HS-27A (cell line): ENCODE measurements around the gene VEPH1.
A peak's percentile ranks its signal among the peaks of the same experiment; 100 is the strongest.

Experiments used
- DNase-seq: peaks from one replicate; pipeline ENCODE4 v3.0.0-alpha.2; 2012; ENCODE audit warnings: low read depth, missing footprints

The VEPH1 gene

DNA sequence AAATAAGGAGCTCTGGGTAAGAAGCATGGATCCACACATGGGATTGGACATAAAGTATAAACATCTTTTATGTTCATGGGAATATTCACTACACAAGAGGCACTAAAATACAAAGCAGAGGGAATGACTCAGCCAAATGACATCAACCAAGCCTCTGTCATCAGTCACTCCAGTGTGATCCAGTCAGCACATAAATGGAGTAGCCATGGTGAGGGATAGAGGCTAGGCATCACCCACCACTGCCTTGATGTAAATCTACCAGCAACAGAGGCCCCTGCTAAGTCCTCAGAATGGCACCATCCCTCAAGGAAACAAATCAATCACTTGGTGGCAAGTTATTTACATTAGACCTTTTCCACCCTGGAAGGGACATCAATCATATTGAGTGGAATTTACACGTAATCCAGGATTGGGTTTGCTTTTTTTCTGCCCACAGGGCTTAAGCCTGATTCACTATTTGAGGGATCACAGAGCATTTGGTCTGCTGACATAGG is 27.2 kb downstream of the VEPH1 start:
- no peak for DNase-seq

DNA sequence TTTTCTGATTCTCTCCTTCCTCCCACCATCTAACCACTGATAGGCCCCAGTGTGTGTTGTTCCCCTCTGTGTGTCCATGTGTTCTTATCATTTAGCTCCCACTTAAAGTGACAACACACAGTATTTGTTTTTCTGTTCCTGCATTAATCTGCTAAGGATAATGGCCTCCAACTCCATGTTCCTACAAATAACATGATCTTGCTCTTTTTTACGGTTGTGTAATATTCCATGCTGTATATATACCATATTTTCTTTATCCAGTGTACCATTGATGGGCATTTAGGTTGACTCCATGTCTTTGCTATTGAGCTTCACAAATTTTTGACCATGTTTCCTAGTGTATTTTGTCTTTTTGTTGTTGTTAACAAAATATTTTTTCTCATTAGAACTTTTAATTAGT is 30.6 kb downstream of the VEPH1 start:
- DNase-seq: no peak

DNA sequence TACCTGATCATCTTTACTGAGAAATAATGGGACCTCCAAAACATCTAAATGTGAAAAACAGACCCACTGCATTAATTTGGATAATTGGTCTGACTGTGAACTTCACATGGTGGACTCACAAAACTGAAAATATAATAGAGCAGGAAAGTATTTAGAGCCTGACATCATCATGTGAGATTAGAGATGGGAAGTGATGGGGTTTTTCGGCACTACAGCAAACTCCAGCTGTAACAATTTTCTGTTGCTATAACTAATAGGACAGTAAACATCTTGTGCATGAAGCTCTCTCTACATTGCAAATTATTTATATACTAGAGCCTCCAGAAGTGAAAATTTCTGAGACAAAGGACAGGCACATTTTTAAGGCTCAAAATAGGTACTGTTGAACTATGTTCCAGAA is 32.2 kb downstream of the VEPH1 start:
- DNase-seq: no peak

DNA sequence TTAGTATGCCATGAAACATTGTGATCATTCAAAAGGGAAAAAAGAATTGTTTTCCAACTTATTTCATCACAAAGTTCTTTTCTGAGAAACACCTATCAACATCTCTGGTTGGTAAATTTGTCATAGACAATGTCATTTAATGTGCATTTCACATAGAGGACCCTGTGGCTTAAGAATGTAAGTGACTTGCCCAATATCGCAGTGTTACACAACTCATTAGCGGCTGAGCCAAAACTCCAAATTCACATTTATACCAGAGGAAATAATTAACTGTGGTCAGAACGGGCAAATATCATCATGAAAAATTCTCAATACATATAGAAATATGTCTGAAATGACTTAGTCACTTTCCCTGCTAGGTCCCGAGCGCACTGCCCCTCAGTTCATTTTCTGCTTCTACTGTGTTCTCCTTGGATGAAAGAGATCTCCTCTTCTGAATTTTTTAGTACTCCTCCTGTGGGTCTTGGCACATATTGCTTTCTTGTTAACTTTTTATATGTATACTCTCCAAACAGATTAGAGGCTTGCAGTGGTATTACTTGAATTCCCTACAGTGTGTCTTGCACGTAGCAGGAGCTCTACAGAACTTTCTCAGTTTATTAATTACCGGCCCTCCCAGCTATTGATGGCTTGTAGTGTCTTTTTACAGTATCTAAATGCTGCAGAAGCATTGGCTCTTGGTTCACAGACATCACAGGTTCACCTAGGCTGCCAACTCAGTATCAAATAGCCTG is 33.5 kb downstream of the VEPH1 start:
- no peak for DNase-seq

DNA sequence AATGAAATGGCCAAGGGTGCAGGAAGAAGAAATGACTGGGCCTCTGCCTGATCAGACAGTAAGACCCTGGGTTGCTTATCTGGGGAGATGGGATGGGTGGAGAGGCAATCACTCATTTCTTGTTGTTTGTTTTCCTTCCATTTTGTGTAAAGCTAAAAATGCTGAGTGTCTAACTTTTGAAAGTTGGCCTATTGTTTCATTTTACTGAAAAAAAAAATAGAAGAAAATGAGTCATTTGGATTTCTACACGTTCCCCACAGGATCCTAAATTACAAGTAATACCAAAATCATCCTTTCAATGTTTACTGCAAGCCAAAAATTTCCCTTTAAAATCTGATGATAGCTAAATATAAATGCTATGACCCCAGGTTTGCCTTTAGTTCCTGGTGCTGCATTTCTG is 36.0 kb downstream of the VEPH1 start:
- DNase-seq: no peak

DNA sequence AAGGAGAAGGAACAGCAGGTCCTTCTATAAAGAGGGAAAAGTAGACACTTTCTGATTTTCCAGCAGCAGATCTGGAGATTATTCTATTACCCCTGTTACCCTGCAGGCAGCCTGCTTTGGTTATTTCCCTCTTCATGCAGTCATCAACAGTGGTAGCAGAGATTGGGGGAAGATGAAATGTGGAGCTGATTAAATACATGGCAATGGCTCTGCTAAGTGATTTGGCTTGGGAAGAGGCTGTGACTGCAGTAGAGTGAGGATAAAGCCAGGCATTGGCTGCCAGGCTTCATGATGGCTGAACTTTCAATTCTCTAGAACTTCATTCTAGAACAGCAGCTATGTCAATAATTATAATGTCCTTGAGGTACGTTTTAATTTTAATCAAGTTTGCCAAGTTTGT is 37.5 kb downstream of the VEPH1 start:
- DNase-seq: no peak

DNA sequence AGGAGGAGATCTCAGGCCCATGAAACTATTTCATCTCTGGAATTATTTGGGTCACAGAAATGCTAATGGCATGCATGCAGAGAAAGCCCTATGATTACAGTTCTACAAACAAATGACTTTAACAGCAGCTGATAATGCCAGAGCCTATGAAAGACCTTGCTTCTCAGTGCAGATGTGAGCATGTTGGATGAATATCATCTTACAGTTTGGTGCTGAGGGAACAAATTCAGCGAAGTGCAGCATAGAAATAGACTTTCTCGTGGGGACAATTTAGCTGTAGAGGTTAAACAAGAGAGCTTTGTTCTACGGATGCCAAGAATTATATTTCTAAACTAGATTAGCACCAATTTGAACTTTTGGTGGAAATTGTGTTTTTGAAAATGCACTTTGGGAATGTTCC is 38.9 kb downstream of the VEPH1 start:
- no peak for DNase-seq

DNA sequence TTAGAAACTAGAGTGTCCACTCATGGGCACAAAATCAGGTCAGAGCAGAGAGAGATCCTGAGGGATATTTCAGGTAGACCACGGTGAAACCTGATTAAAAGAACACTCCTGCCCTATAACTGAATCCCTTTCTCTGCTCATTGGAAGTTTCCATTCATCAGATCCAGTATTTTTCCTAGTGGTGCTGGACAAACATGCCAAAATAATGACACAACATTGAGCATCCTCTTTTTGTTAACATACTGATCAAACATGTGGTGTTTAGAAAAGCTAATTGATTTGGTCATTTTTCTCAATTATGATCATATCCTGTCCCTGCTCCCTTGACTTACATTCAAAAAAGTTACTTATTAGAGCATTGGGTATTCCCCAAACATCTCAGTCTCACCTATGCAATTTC is 39.4 kb downstream of the VEPH1 start:
- DNase-seq: no peak

DNA sequence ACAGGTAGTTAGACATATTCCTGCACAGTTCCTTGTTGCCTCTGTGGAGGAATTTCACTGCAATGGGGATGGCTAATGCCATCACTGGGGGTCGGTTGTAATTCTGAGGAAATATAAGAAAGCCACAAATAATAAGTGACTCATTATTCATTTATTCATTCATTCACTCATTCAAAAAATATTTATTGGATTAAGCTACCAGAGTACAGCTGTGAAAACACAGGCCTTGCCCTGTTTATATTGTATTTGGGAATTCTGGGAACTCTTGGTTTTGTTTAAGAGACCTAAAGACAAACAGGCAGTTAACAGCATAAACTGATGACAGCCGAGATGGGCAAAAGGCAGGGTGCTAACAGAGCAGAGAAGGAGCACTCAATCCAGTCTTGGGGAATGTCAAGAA is 43.0 kb downstream of the VEPH1 start:
- peak; percentile 71 for DNase-seq

DNA sequence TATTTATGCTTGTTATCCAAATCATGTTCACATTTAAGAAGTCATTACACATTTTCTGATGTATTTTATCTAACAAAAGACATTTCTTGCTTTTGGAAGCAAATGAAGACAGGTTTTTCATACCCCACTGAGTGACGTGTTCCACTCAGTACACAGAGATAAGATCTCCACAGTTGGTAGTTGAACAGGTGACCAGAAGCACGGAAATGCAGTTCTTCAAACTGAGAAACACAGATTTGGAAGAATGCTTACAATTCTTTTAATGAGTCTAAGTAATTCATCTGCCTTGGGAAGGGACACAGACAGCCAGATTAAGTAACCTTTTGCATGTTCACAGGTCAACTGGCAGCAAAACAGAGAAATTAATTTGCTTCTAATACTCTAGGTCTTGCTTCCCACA is 43.5 kb downstream of the VEPH1 start:
- DNase-seq: no peak

DNA sequence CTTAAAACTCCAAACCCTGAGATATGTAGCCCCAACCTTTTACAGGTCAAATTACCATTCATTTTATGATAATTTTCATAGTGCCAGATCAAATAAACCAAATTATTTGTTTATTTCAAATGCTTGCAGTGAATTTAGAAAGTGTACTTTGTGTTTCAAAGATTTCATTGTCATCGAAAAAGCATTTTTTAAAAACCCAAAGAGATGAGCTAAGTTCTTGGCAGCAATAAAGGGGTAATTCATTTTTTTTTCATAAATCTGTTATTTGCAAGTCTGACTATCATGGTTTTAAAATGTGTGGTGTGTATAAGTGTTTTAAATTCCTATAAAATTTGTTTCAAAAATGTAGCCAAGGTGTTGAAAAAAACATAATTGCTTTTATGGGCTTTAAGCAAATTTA is 49.4 kb downstream of the VEPH1 start:
- DNase-seq: no peak

DNA sequence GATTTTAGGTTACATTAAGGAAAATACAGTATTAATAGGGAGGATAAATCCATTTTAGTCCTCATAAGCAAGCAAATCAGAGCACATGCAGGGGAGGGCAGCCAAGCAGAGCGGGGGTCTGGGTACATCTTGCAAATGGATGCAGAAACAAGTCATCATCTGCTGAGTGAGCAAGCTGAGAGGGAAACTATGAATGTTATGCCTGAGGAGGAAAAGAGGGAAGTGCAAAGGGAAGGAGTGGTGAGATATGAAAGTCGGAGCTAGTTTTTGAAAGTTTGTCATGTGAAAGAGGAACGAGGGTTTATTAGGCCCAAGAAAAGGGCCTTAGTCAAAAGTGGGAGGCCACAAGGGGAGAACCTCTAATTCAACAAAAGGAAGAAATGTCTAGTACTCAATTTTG is 51.1 kb downstream of the VEPH1 start:
- DNase-seq: no peak

DNA sequence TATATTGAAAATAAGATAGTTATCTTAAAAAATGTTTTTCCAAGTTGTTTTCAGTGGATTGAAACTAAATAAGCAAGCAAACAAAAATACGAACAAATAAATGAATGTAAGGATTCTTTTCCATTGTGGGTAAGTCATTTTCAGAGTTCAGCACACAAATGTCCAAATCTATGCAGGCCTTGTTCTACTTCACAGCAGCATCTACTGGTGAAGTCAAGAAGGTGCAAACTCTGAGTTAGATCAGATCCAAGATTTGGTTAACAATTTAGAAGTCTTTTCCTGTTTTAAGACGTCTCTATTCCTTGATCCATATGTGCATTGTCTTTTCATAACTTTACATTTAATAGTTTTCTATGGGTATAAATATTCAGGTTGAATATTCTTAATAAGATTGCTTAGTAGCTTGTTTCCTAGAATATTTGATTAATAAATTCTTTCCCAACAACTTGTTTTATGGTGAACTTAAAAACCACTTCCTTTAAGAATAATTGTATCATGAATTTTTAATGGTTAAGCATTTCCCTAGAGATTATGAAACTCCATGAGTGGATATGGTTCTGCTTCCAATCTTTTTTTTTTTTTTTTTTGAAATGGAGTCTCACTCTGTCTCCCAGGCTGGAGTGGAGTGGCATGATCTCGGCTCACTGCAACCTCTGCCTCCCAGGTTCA is 56.1 kb downstream of the VEPH1 start:
- DNase-seq: no peak

DNA sequence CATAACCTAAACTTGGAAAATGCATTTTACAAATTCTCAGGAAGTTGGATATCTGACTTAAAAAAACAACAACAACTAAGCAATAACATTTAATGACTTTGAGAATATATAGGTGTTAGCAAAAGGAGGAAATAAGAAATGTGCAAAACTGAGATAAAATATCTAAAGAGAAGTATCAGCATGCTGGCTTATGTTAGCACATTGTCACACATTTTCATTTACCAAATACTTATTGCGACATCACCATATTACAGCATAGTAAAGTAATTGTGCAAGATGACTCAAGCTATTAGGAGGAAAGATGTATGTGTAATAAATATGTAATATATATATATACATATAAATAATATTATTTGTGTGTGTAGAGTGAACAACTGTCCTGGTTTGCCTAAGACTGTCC is 57.4 kb downstream of the VEPH1 start:
- no peak for DNase-seq

DNA sequence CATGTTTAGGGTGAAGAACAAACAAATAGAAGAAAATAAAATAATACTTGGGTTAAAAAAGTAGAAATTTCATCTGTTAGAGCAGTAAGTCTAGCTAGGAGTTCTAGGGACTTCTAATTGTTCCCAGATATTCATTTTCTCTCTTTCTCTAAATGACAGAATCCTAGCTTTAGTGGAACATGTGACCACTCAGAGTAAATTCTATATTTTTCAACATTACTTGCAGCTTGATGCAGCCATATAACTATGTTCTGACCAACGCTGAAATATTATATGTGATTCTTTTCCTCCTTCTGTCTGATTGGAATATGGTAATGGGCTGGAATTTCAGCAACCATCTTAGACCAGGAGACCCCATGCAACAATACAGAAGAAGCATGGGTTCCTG is 58.4 kb downstream of the VEPH1 start:
- DNase-seq: no peak

DNA sequence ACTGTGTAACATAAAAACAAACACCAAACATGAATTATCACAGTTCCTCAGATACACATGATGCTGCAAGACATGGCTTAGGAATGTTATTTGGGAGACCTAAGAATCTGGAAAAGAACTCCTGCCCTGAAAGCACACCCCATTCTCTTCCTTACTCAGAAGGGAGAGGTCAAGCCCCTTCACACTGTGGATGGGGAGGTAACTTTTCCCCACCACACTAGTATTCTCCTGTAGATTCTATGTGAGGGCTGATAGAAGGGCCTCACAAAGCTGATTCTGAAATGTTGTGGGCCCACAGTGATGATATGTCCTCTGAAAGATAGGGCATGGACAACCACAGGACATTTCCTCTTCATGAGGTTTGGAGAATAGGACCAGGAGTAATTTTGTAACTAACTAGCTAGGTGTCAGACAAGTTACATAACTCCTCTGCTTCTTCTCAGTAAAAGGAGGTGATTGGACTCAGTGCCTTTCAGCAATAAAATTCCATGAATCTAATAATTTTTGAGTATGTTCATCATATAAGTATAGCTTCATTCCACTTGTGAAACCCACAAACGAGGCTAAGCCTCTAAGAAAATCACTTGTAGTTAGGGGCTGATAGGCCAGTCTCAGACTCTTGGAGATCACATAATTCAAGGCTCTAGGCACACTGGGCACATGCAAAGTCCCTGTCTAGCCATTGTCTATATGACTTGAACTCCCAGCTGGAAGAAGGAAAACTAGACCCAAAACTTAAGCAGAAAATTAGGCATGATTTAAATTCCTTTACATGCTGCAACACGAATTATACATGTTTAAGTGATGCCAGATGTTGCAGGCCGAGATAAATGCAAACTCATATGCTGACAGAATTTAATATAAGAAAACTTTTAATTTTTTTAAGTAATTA is 59.1 kb downstream of the VEPH1 start:
- no peak for DNase-seq

DNA sequence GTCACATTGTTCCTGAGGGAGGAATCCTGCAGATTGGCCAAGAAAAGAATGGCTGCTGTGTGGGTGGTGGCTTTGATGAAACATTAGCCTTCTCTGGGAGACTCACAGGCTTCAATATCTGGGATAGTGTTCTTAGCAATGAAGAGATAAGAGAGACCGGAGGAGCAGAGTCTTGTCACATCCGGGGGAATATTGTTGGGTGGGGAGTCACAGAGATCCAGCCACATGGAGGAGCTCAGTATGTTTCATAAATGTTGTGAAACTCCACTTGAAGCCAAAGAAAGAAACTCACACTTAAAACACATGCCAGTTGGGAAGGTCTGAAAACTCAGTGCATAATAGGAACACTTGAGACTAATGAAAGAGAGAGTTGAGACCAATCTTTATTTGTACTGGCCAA is 60.5 kb downstream of the VEPH1 start:
- DNase-seq: no peak

DNA sequence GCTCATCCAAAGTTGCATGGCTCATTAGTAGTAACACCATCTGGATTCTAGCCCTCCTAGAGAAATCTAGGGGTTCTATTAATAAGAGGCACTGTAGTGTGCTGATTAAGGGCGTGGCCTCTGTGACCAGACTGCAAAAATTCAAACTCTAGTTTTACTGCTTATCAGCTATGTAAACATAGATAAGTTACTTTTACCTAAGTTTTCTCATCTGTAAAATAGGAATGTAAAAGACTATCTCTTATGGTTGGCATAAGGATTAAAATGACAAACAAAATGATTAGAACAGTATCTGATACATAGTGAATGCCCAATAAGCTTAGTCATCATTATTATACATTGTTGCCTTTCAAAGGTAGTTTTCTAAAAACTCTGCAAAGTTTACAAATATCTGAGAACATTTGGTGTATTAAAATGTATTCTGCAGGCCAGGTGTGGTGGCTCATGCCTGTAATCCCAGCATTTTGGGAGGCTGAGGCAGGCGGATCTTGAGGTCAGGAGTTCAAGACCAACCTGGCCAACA is 62.1 kb downstream of the VEPH1 start:
- no peak for DNase-seq

DNA sequence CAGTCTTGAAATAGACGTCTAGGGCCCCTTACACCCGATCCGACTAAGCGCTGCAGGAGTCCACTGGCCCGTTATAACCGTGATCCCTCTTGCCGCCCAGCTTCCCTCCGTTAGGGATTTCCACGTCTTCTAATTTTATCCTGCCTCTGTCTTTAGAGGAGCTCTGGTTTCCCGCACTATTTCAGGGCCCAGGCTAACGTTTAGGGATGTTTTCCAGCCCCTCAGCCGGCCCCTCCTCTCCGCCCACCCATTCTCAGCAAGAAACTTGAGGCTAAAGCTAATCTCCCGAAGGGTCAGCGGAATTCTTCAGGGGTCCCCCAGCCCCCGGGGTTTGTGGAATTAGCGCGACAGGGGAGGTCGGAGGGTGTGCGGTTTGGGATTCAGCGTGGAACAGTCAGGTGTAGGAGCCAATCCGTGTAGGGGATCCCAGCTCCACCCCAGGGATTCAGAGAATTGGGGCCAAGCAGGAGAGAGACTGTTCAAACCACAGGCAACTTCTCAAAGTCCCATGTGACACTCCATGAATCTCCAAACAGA is 65.0 kb downstream of the VEPH1 start:
- no peak for DNase-seq

DNA sequence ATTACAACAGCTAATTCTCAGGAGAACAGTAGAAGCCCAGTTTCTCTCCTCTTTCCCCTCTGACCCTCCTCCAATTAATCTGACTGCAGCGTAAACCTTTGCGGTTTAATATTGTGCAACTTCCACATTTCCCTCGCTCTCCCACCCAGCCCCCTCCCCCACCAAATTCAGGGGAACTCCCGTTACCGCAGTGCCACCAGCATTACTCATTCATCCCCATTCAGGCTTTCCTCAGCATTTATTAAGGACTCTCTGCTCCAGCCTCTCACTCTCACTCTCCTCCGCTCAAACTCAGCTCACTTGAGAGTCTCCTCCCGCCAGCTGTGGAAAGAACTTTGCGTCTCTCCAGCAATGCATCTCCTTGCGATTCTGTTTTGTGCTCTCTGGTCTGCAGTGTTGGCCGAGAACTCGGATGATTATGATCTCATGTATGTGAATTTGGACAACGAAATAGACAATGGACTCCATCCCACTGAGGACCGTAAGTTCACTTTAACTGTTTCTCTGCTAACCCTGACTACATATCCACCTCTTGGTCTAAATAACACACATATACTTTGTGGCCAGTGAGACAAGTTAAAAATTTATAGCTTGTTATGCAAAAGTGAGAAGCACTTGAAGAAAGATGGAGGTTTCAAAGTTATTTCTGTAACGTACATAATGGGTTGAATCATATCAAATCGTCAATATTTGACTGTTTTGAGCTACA is 66.5 kb downstream of the VEPH1 start, which contains the start of gene PTX3:
Gene PTX3, plus strand, starts transcription at position 268 of the 709 bp plus-strand sequence. Its CDS starts 84 bp downstream, at position 352.
- DNase-seq: no peak

DNA sequence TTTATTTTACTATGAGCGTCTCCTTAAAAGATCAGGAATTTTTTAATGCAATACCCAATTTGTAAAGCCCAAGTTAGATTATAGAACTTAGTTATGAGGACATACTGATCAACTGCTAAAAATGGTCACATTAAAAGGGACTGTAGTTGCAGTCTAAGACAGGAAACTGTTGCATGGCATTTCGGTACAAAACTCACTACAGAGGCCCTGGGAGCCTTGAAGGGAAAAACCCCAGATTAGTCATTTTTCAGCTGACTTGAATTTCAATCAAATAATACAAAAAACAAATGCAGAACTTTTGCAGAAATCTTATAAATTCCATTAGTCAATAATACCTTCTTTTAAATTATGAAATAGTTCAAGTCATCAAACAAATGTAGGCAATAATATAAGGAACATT is 73.5 kb downstream of the VEPH1 start:
- no peak for DNase-seq

DNA sequence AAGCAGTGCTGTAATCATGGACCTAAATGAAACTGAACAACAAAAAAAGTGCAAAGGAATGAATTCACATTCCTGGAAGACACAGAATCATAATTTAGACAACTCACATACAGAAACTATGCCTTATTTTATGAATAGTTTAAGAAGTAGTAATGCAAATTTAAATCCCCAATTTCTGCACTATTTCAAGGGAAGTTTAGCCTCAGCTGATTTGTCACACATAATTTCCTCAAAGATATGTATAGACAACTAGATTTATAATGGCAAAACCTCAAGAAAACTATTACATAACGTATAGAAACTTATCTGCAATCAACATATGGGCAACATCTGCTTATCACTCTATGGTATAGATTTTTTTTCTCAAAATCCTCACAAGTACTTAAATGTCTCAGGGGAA is 74.4 kb downstream of the VEPH1 start:
- no peak for DNase-seq
